ENCODE data around the gene PRPS2. TPM values are rescaled to one million over a fixed set of nuclear protein-coding genes. Genes with fewer than 3 reads are reported as not detected.
A peak's percentile ranks its signal among the peaks of the same experiment; 100 is the strongest.

The PRPS2 gene
- total RNA-seq (2014; rRNA removed) (63.1 and 73.9 TPM in 2 replicates), Bru-seq, nascent RNA (percentile 62 among the genes with signal in this experiment), BruChase-seq, experiment 1, labeled RNA remaining after a 6-hour chase (percentile 71 among the genes with signal in this experiment), BruChase-seq, experiment 2, labeled RNA remaining after a 2-hour chase (percentile 58 among the genes with signal in this experiment)
- long read RNA-seq, transcript PRPS2-202 (7 exons, 2,511 nt), result major isoform, 22 of 47 reads
- long read RNA-seq, transcript PRPS2-203 (7 exons, 1,348 nt), result minor isoform, 5 of 47 reads
- long read RNA-seq, partial matches to known transcripts, result 2 of 47 reads
- long read RNA-seq, other reads (novel, unspliced or antisense), result 18 of 47 reads

GRCh38 chrX:12791257-12792228 lies at the start of gene PRPS2:
Gene PRPS2 (plus strand): TSS chrX:12791412. CDS start chrX:12791498, 86 bp downstream.
- H3K4me2 ChIP-seq (ENCODE audit: low read length), result peak within 1 kb of the TSS; percentile 94
- no peaks in the 10 kb centered on the region for H3K9me2 ChIP-seq (replicated peaks; ENCODE audit: low read length)
- H3K27ac ChIP-seq (ENCODE audit: low read length), result no peak within 1 kb of the TSS
- H3K9me3 ChIP-seq (ENCODE audit: low read length), result no peaks in the 10 kb centered on the region
- peaks cover 8% of the 10 kb centered on the region; the same call in 1 of the 2 replicates for H4K20me1 ChIP-seq (ENCODE audit: low read length)
- DNase-seq (peak; percentile 51), ATAC-seq (peak; percentile 90)
- peak within 1 kb of the TSS; percentile 78 for H3K4me3 ChIP-seq (ENCODE audit: low read length)
- intact Hi-C loops (cut with micrococcal nuclease), result no loop called here
- ChIA-PET POLR2A (ENCODE audit: unreplicated experiment) (interaction anchor here (0.5 to 0.6 kb wide), 2 partner anchors 18 to 861 kb away, joined by 3 to 4 read pairs; partner anchors contain the start of gene TCEANC), CTCF (interaction anchor here (0.6 kb wide), 1 partner anchor 23 kb away, joined by 3 read pairs; no protein-coding TSS in a partner anchor)
- H3K4me1 ChIP-seq (ENCODE audit: insufficient read depth, low read length), result peaks cover 10% of the 10 kb centered on the region
- no peaks in the 10 kb centered on the region for H3F3A ChIP-seq (ENCODE audit: low read length, unreplicated experiment)
- H3K27me3 ChIP-seq (ENCODE audit: low read length), result no peaks in the 10 kb centered on the region
- TF ChIP-seq EZH2phosphoT487 (IDR thresholded peaks at IDR 0.05; ENCODE audit: borderline replicate concordance, low read length), result no peak
- no peak for TF ChIP-seq CTCF (conservative IDR thresholded peaks at IDR 0.05; ENCODE audit: low read depth, low read length)
- TF ChIP-seq EZH2 (IDR thresholded peaks at IDR 0.05; ENCODE audit: low read length, unreplicated experiment), result no peak
- H3K9ac ChIP-seq (ENCODE audit: low read length), result peak within 1 kb of the TSS; percentile 81
- no peaks in the 10 kb centered on the region for H3K36me3 ChIP-seq (ENCODE audit: low read depth, low read length)
- H3K79me2 ChIP-seq (ENCODE audit: low read length), result peaks cover 41% of the 10 kb centered on the region
- BruUV-seq (replicated peaks), result no TSS peak
- H2AFZ ChIP-seq (ENCODE audit: low read length), result peak within 1 kb of the TSS; percentile 99

- Histone ChIP-seq H3K9me3 (ENCODE audit: low read length) (no peaks in the 10 kb centered on the region), H3K4me3 (ENCODE audit: low read length) (peak overlapping the region; percentile 30; the same call in 1 of the 2 replicates), H3K9ac (ENCODE audit: low read length) (no peak overlapping the region), H3K9me2 (replicated peaks; ENCODE audit: low read length) (no peaks in the 10 kb centered on the region), H3K4me2 (ENCODE audit: low read length) (peak overlapping the region; percentile 74), H3K27ac (ENCODE audit: low read length) (peak overlapping the region; percentile 68), H3F3A (ENCODE audit: low read length, unreplicated experiment) (peaks cover 5% of the 10 kb centered on the region), H3K27me3 (ENCODE audit: low read length) (no peaks in the 10 kb centered on the region), H3K36me3 (ENCODE audit: low read depth, low read length) (no peaks in the 10 kb centered on the region), H4K20me1 (ENCODE audit: low read length) (no peaks in the 10 kb centered on the region), H3K79me2 (ENCODE audit: low read length) (no peaks in the 10 kb centered on the region), H3K4me1 (ENCODE audit: insufficient read depth, low read length) (peaks cover 15% of the 10 kb centered on the region), H2AFZ (ENCODE audit: low read length) (peak overlapping the region; percentile 54; the same call in 1 of the 2 replicates)
- BruUV-seq (replicated peaks), result no TSS peak
- TF ChIP-seq CTCF (conservative IDR thresholded peaks at IDR 0.05; ENCODE audit: low read depth, low read length) (no peak), EZH2 (IDR thresholded peaks at IDR 0.05; ENCODE audit: low read length, unreplicated experiment) (no peak), EZH2phosphoT487 (IDR thresholded peaks at IDR 0.05; ENCODE audit: borderline replicate concordance, low read length) (no peak)
- ATAC-seq, result peak; percentile 94
- peak; percentile 96 for DNase-seq
- ChIA-PET POLR2A (ENCODE audit: unreplicated experiment) (no interaction called here), CTCF (interaction anchor here (1.0 kb wide), 1 partner anchor 30 kb away, joined by 7 read pairs; no protein-coding TSS in a partner anchor)
- intact Hi-C loops (cut with micrococcal nuclease), result no loop called here
Measured at GRCh38 chrX:12741416-12741815, 49.8 kb upstream of the PRPS2 start.

Measured in PC-3 (cell line).